ENCODE data around the gene PLCB4. TPM values are rescaled to one million over a fixed set of nuclear protein-coding genes. Genes with fewer than 3 reads are reported as not detected.

PLCB4 gene
- total RNA-seq, 4 donors from 2014 or later: 4.4 to 11.5 (median 8.7) TPM

GRCh38 chr20:9302091-9302462 is 233.2 kb downstream of the PLCB4 start:
- no peak for TF ChIP-seq CTCF (IDR thresholded peaks at IDR 0.05; ENCODE audit: low read depth)

GRCh38 chr20:9306521-9306920 is 237.6 kb downstream of the PLCB4 start:
- no peak for TF ChIP-seq CTCF (IDR thresholded peaks at IDR 0.05; ENCODE audit: low read depth)

- TF ChIP-seq CTCF (IDR thresholded peaks at IDR 0.05; ENCODE audit: low read depth): no peak
Observed at GRCh38 chr20:9308056-9308455, 239.2 kb downstream of the PLCB4 start.

GRCh38 chr20:9311132-9311531 is 242.2 kb downstream of the PLCB4 start:
- TF ChIP-seq CTCF (IDR thresholded peaks at IDR 0.05; ENCODE audit: low read depth): no peak

GRCh38 chr20:9319687-9320384 is 250.9 kb downstream of the PLCB4 start:
- TF ChIP-seq CTCF (IDR thresholded peaks at IDR 0.05; ENCODE audit: low read depth): no peak

- no peak for TF ChIP-seq CTCF (IDR thresholded peaks at IDR 0.05; ENCODE audit: low read depth)
Observed at GRCh38 chr20:9321007-9321406, 252.1 kb downstream of the PLCB4 start.

- TF ChIP-seq CTCF (IDR thresholded peaks at IDR 0.05; ENCODE audit: low read depth): no peak
Observed at GRCh38 chr20:9322661-9323060, 253.8 kb downstream of the PLCB4 start.
